DOHH2 (cell line): ENCODE results near the gene PSAP.
"Not testable (repeated sequence)": the region's sequence is repeated elsewhere in the genome, so short reads cannot be mapped to it uniquely, and the experiment has no call there.

Experiments used
- H3F3A ChIP-seq: fragments of 200-600 bp; sonication (generic), shearing (Covaris generic); 2 replicates; pipeline ENCODE4 v1.6.0; 2016; ENCODE audit warnings: antibody characterized with exemption, mild to moderate bottlenecking; ENCODE audit not compliant: control insufficient read depth, insufficient read depth
- H3K27ac ChIP-seq: fragments of 200-600 bp; sonication (generic); 2 replicates; pipeline ENCODE4 v1.5.1; 2014; ENCODE audit warnings: low read depth, mild to moderate bottlenecking, low read length, moderate library complexity
- H3K27me3 ChIP-seq: fragments of 200-600 bp; sonication (generic); 2 replicates; pipeline ENCODE4 v1.6.1; 2014; ENCODE audit warnings: mild to moderate bottlenecking, low read length, mixed read lengths; ENCODE audit not compliant: control insufficient read depth
- H3K36me3 ChIP-seq: fragments of 200-600 bp; sonication (generic); 2 replicates; pipeline ENCODE4 v1.6.1; 2014; ENCODE audit warnings: mild to moderate bottlenecking, low read length, moderate library complexity, mixed read lengths; ENCODE audit not compliant: control insufficient read depth
- H3K4me1 ChIP-seq: fragments of 200-600 bp; sonication (generic); 2 replicates; pipeline ENCODE4 v1.6.1; 2014; ENCODE audit warnings: mild to moderate bottlenecking, low read length, mixed read lengths; ENCODE audit not compliant: control insufficient read depth
- H3K4me2 ChIP-seq: fragments of 200-600 bp; sonication (generic); 2 replicates; pipeline ENCODE4 v1.6.0; 2014; ENCODE audit warnings: mild to moderate bottlenecking, low read length, moderate library complexity
- H3K4me3 ChIP-seq: fragments of 200-600 bp; sonication (generic); 2 replicates; pipeline ENCODE4 v1.5.1; 2014; ENCODE audit warnings: mild to moderate bottlenecking, low read length, mixed read lengths
- H3K79me2 ChIP-seq: fragments of 200-600 bp; sonication (generic); 2 replicates; pipeline ENCODE4 v1.6.1; 2014; ENCODE audit warnings: mild to moderate bottlenecking, low read length, mixed read lengths; ENCODE audit not compliant: control insufficient read depth
- H3K9me2 ChIP-seq: fragments of 200-600 bp; sonication (generic); replicated peaks from 2 replicates; pipeline ENCODE4 v1.6.1; 2014; ENCODE audit warnings: mild to moderate bottlenecking, low read length, mixed read lengths; ENCODE audit not compliant: control insufficient read depth
- H3K9me3 ChIP-seq: fragments of 200-600 bp; sonication (generic); 2 replicates; pipeline ENCODE4 v1.6.1; 2014; ENCODE audit warnings: antibody characterized with exemption, low read length, mixed read lengths; ENCODE audit not compliant: control insufficient read depth, insufficient read depth
- H4K20me1 ChIP-seq: fragments of 200-600 bp; sonication (generic); 2 replicates; pipeline ENCODE4 v1.6.0; 2014; ENCODE audit warnings: low read depth, mild to moderate bottlenecking, antibody characterized with exemption, low read length, moderate library complexity; ENCODE audit not compliant: control insufficient read depth, insufficient read depth
- EZH2phosphoT487 ChIP-seq: fragments of 200-600 bp; sonication (generic); IDR thresholded peaks from 2 replicates; pipeline ENCODE4 v1.6.1; 2017; ENCODE audit warnings: borderline replicate concordance, mild to moderate bottlenecking, antibody characterized with exemption, low read length, moderate library complexity, mixed read lengths
- TF ChIP-seq, protein P1 (sequence below): fragments of 200-600 bp; sonication (generic); IDR thresholded peaks from one replicate; pipeline ENCODE4 v1.5.1; 2014; ENCODE audit warnings: antibody characterized with exemption, mild to moderate bottlenecking, low read depth, low read length; ENCODE audit not compliant: poor library complexity, severe bottlenecking

PSAP gene

DNA sequence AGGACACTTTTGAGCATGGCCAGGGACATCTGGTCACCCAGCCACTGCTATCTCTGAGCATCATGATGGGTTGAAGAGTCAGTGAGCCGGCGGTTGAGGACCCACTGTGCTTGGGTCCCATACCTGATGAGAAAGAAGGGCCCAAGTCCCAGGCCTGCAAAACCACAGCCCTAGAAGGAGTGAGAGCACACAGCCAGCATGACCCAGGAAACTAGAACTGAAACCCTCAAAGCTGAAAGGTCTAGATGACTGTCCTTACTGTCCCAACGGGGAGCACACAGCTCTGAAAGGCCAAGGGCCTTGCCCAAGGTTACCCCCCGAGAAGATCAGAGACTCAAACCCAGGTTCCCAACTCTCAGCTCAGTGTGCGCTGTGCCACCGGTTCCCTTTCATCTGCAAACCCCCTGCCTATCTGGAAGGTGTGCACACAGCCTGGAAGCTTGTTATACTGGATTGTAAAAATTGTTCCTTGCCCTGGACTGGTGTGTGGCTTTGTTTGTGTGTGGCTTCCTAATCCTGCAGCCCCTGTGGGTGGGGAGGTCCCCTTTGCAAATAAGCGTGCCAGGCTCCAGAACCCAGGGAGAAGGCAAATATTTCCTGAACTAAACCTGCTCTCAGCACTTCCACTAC lies 22.6 kb upstream of the PSAP start:
- no peaks in the 10 kb centered on the region for H3F3A ChIP-seq
- H3K36me3 ChIP-seq = no peaks in the 10 kb centered on the region
- no peaks in the 10 kb centered on the region for H3K4me1 ChIP-seq
- no peak overlapping the region for H3K4me3 ChIP-seq
- TF ChIP-seq EZH2phosphoT487 = no peak
- TF ChIP-seq, protein P1, sequence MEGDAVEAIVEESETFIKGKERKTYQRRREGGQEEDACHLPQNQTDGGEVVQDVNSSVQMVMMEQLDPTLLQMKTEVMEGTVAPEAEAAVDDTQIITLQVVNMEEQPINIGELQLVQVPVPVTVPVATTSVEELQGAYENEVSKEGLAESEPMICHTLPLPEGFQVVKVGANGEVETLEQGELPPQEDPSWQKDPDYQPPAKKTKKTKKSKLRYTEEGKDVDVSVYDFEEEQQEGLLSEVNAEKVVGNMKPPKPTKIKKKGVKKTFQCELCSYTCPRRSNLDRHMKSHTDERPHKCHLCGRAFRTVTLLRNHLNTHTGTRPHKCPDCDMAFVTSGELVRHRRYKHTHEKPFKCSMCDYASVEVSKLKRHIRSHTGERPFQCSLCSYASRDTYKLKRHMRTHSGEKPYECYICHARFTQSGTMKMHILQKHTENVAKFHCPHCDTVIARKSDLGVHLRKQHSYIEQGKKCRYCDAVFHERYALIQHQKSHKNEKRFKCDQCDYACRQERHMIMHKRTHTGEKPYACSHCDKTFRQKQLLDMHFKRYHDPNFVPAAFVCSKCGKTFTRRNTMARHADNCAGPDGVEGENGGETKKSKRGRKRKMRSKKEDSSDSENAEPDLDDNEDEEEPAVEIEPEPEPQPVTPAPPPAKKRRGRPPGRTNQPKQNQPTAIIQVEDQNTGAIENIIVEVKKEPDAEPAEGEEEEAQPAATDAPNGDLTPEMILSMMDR = no peak
- no peak overlapping the region for H3K4me2 ChIP-seq
- H3K79me2 ChIP-seq = no peaks in the 10 kb centered on the region
- H4K20me1 ChIP-seq = no peaks in the 10 kb centered on the region
- H3K27me3 ChIP-seq = peaks cover 12% of the 10 kb centered on the region
- no peak overlapping the region for H3K27ac ChIP-seq
- H3K9me3 ChIP-seq = no peaks in the 10 kb centered on the region
- H3K9me2 ChIP-seq = no peaks in the 10 kb centered on the region

- not testable (repeated sequence) for H3F3A ChIP-seq, H3K9me2 ChIP-seq, H3K9me3 ChIP-seq, H3K79me2 ChIP-seq, H3K27me3 ChIP-seq, H3K36me3 ChIP-seq, H3K4me2 ChIP-seq, H4K20me1 ChIP-seq, H3K4me1 ChIP-seq, H3K27ac ChIP-seq, H3K4me3 ChIP-seq
Measured at GRCh38 chr10:71869601-71870000, 18.6 kb upstream of the PSAP start.

DNA sequence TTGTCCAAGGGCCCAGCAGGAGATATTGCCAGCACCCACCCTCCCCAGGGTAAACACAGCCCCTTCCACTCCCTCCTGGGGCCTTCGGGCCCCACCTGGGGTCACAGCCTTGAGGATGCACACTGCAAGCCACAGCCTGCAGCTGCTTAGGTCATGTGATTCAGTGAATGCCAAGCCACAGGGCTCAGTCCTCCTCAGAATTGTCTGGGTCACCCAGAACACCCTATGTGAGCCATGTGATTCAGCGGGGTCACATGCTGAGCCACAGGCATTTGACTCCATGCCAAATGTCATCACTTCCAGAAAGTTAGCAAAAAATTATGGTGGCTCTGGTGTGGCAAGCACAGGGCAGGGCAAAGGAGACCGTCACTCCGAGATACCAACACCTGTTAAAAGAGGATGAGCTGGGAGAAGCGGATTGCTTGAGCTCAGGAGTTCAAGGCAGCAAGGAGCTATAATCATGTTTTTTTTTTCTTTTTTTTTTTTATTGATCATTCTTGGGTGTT lies 17.2 kb upstream of the PSAP start:
- TF ChIP-seq, protein P1 = no peak
- TF ChIP-seq EZH2phosphoT487 = no peak
- Histone ChIP-seq H3K27ac (no peak overlapping the region), H3K9me3 (no peaks in the 10 kb centered on the region), H3K9me2 (no peaks in the 10 kb centered on the region), H3K36me3 (no peaks in the 10 kb centered on the region), H3K4me3 (no peak overlapping the region), H3F3A (no peaks in the 10 kb centered on the region), H3K79me2 (no peaks in the 10 kb centered on the region), H3K4me2 (no peak overlapping the region), H4K20me1 (no peaks in the 10 kb centered on the region), H3K27me3 (no peaks in the 10 kb centered on the region), H3K4me1 (no peaks in the 10 kb centered on the region)

GRCh38 chr10:71865561-71866041 lies 14.6 kb upstream of the PSAP start:
- Histone ChIP-seq H4K20me1 (no peaks in the 10 kb centered on the region), H3K9me2 (no peaks in the 10 kb centered on the region), H3K4me1 (no peaks in the 10 kb centered on the region), H3F3A (no peaks in the 10 kb centered on the region), H3K4me2 (no peak overlapping the region), H3K27me3 (no peaks in the 10 kb centered on the region), H3K4me3 (no peak overlapping the region), H3K36me3 (no peaks in the 10 kb centered on the region), H3K79me2 (no peaks in the 10 kb centered on the region), H3K27ac (no peak overlapping the region), H3K9me3 (no peaks in the 10 kb centered on the region)
- no peak for TF ChIP-seq EZH2phosphoT487
- TF ChIP-seq, protein P1 = no peak
